ENCODE measurements around the gene GCLM.

GRCh38 chr1:93846992-93847810 is 62.0 kb downstream of the GCLM start:
- TF ChIP-seq EZH2 (IDR thresholded peaks at IDR 0.05; ENCODE audit: low read length) (no peak), CTCF (optimal IDR thresholded peaks at IDR 0.05 in 1 of 3, IDR thresholded peaks at IDR 0.05 in 1 of 3, conservative IDR thresholded peaks at IDR 0.05 in 1 of 3; ENCODE audit: extremely low read depth in 1 of 3, insufficient read depth in 2 of 3, low read length in 3 of 3) (no peak)
